Parathyroid adenoma (tissue), 2 donors: ENCODE results near the gene SLAMF1.

Experiments used
- H2AFZ ChIP-seq: fragments of 300-600 bp; sonication (generic); one replicate; pipeline ENCODE4 v1.7.0; 2017; ENCODE audit warnings: antibody characterized with exemption, mild to moderate bottlenecking
- H3K27ac ChIP-seq: fragments of 300-600 bp; sonication (generic); one replicate; pipeline ENCODE4 v1.7.0; 2017
- H3K27me3 ChIP-seq: fragments of 300-600 bp; sonication (generic); one replicate; pipeline ENCODE4 v1.7.0; 2017; ENCODE audit warnings: low read length; ENCODE audit not compliant: control insufficient read depth, insufficient read depth
- H3K36me3 ChIP-seq: fragments of 300-600 bp; sonication (generic); one replicate; pipeline ENCODE4 v1.7.0; 2017; ENCODE audit warnings: low read length; ENCODE audit not compliant: control insufficient read depth, insufficient read depth
- H3K4me1 ChIP-seq: fragments of 300-600 bp; sonication (generic); one replicate; pipeline ENCODE4 v1.7.0; 2017; ENCODE audit warnings: control low read depth
- H3K4me2 ChIP-seq: fragments of 300-600 bp; sonication (generic); one replicate; pipeline ENCODE4 v1.7.0; 2017; ENCODE audit warnings: low read length
- H3K4me3 ChIP-seq: fragments of 300-600 bp; sonication (generic); one replicate; pipeline ENCODE4 v1.7.0; 2017; ENCODE audit warnings: low read depth, low read length
- H3K79me2 ChIP-seq: fragments of 300-600 bp; sonication (generic); one replicate; pipeline ENCODE4 v1.7.0; 2017; ENCODE audit warnings: control low read depth
- H3K9ac ChIP-seq: fragments of 300-600 bp; sonication (generic); one replicate; pipeline ENCODE4 v1.7.0; 2017; ENCODE audit warnings: mild to moderate bottlenecking
- H3K9me3 ChIP-seq: fragments of 300-600 bp; sonication (generic); one replicate; pipeline ENCODE4 v1.7.0; 2017; ENCODE audit warnings: low read length; ENCODE audit not compliant: control insufficient read depth
- CTCF ChIP-seq: fragments of 300-600 bp; sonication (generic); IDR thresholded peaks from one replicate; pipeline ENCODE4 v1.7.0; 2017; ENCODE audit warnings: antibody characterized with exemption, mild to moderate bottlenecking
- donor health status: primary hyperparathyroidism.

Gene SLAMF1

DNA sequence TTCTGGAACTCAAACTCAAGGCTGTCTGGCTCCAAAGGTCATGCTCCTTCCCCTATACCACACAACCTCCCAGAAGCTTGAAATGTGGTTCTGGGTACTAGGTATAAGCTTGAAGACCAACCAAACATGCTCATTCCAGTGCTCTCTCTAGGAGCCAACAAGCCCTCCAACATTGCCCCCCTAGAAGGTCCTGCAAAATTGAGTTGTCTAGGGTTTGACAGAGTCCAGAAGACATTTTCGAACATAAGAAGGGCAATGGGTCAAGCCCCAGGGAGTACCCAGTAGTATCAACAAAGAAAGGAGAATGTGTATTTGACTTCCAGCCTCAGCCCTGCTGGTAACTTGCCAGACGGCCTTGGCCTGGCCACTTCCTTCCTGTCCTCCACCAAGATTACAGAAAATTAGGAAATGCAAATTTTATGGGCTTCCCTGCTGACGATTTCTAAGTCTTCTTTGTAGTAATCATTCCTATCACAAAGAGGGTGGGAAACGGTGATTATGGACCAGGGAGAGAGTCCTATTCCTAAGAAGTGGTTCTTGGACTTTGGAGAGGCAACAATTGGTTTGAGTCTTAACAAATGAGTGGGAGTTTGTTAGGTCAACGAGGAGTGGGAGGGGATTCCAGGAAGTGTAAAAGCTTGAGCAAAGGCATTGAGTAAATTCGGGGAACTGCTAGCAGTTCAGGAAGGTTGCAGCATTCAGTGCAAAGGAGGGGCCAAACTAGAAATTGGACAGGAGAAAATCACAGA is 18.7 kb upstream of the SLAMF1 start:
- Histone ChIP-seq H3K9ac (no peak overlapping the region), H3K4me2 (no peak overlapping the region), H3K4me3 (no peak overlapping the region), H3K27ac (peak overlapping the region; percentile 56), H3K4me1 (no peaks in the 10 kb centered on the region), H2AFZ (no peak overlapping the region), H3K79me2 (no peaks in the 10 kb centered on the region), H3K36me3 (no peaks in the 10 kb centered on the region), H3K27me3 (no peaks in the 10 kb centered on the region), H3K9me3 (no peaks in the 10 kb centered on the region)
- TF ChIP-seq CTCF: no peak

GRCh38 chr1:160664573-160665051 is 17.8 kb upstream of the SLAMF1 start:
- TF ChIP-seq CTCF: no peak
- H3K9ac ChIP-seq: no peak overlapping the region
- no peak overlapping the region for H2AFZ ChIP-seq
- no peaks in the 10 kb centered on the region for H3K27me3 ChIP-seq
- no peaks in the 10 kb centered on the region for H3K4me1 ChIP-seq
- H3K36me3 ChIP-seq: no peaks in the 10 kb centered on the region
- H3K79me2 ChIP-seq: no peaks in the 10 kb centered on the region
- no peaks in the 10 kb centered on the region for H3K9me3 ChIP-seq
- no peak overlapping the region for H3K27ac ChIP-seq
- no peak overlapping the region for H3K4me2 ChIP-seq
- H3K4me3 ChIP-seq: no peak overlapping the region

DNA sequence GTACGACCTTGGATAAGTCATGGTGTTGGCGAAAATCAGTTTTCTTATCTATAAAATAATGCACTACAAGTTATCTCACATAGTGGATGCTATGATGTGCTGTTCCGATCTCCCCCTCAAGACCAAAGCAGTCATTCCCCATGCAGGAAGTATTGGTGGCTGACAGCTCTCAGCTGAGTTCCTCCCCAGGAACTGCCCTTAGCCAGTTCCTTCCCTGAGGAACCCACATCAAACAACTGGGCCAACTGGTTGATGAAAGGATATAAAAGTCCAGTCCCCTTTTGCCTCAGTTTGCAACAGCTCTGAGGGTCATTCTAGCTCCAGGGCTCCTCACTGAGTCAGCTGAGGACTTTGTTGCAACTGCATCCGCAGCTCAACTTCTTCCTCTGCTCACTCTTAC is 16.1 kb upstream of the SLAMF1 start:
- no peaks in the 10 kb centered on the region for H3K36me3 ChIP-seq
- H3K9me3 ChIP-seq: no peaks in the 10 kb centered on the region
- no peak for TF ChIP-seq CTCF
- no peaks in the 10 kb centered on the region for H3K27me3 ChIP-seq
- no peak overlapping the region for H3K4me3 ChIP-seq
- no peak overlapping the region for H3K9ac ChIP-seq
- no peak overlapping the region for H2AFZ ChIP-seq
- no peak overlapping the region for H3K4me2 ChIP-seq
- no peak overlapping the region for H3K27ac ChIP-seq
- H3K79me2 ChIP-seq: no peaks in the 10 kb centered on the region
- no peaks in the 10 kb centered on the region for H3K4me1 ChIP-seq

GRCh38 chr1:160659566-160659965 is 12.7 kb upstream of the SLAMF1 start:
- H3K27ac ChIP-seq: no peak overlapping the region
- H3K9me3 ChIP-seq: no peaks in the 10 kb centered on the region
- H3K36me3 ChIP-seq: no peaks in the 10 kb centered on the region
- no peak overlapping the region for H3K9ac ChIP-seq
- TF ChIP-seq CTCF: no peak
- H3K4me3 ChIP-seq: no peak overlapping the region
- no peaks in the 10 kb centered on the region for H3K4me1 ChIP-seq
- H3K79me2 ChIP-seq: no peaks in the 10 kb centered on the region
- H2AFZ ChIP-seq: no peak overlapping the region
- H3K27me3 ChIP-seq: no peaks in the 10 kb centered on the region
- no peak overlapping the region for H3K4me2 ChIP-seq

DNA sequence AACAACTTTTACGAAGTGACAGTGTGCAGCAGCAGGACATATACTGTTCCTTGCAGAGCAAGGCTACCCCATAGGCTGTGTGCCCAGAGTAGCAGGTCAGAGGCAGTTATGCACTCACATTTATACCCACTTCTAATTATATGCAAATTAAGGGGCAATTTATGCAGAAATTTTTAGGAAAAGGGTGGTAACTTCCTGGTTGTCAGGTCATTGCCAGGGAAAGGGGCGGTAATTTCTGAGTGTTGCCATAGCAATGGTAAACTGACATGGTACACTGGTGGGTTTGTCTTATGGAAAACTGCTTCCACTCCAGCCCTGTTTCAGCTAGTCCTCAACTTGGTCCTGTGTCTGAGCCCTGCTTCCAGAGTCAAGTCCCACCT is 12.0 kb upstream of the SLAMF1 start:
- Histone ChIP-seq H3K4me2 (no peak overlapping the region), H3K9ac (no peak overlapping the region), H3K79me2 (no peaks in the 10 kb centered on the region), H2AFZ (no peak overlapping the region), H3K27me3 (no peaks in the 10 kb centered on the region), H3K4me1 (no peaks in the 10 kb centered on the region), H3K36me3 (no peaks in the 10 kb centered on the region), H3K9me3 (no peaks in the 10 kb centered on the region), H3K27ac (no peak overlapping the region), H3K4me3 (no peak overlapping the region)
- TF ChIP-seq CTCF: no peak
